Neural cell (in vitro differentiated cells): ENCODE results near the gene MYOZ2. TPM values are rescaled to one million over a fixed set of nuclear protein-coding genes. Genes with fewer than 3 reads are reported as not detected.

Experiments
- H2AFZ ChIP-seq: fragments of 200-600, 300-800 bp; sonication (generic), shearing (Covaris generic); 2 replicates; pipeline ENCODE4 v1.6.0; 2014; ENCODE audit warnings: low read depth, mild to moderate bottlenecking, antibody characterized with exemption, low read length, moderate library complexity
- H3F3A ChIP-seq: fragments of 200-600 bp; shearing (Covaris generic); 2 replicates; pipeline ENCODE4 v1.6.1; 2016; ENCODE audit warnings: mild to moderate bottlenecking, moderate library complexity, mixed read lengths, antibody characterized with exemption, low read length; ENCODE audit not compliant: insufficient read depth, poor library complexity, severe bottlenecking
- H3K27ac ChIP-seq: fragments of 200-600, 300-800 bp; sonication (generic), shearing (Covaris generic); 2 replicates; pipeline ENCODE4 v1.5.1; 2014; ENCODE audit warnings: mild to moderate bottlenecking, low read length, moderate library complexity
- H3K27me3 ChIP-seq: fragments of 300-800, 200-600 bp; sonication (generic), shearing (Covaris generic); 2 replicates; pipeline ENCODE4 v1.6.0; 2014; ENCODE audit warnings: mild to moderate bottlenecking, low read depth, low read length, moderate library complexity; ENCODE audit not compliant: insufficient read depth
- H3K36me3 ChIP-seq: fragments of 300-800, 200-600 bp; sonication (generic), shearing (Covaris generic); 2 replicates; pipeline ENCODE4 v1.5.1; 2014; ENCODE audit warnings: mild to moderate bottlenecking, antibody characterized with exemption, low read length, moderate library complexity; ENCODE audit not compliant: insufficient read depth
- H3K4me2 ChIP-seq: fragments of 300-800, 200-600 bp; sonication (generic), shearing (Covaris generic); 2 replicates; pipeline ENCODE4 v1.6.0; 2014; ENCODE audit warnings: mild to moderate bottlenecking, low read length
- H3K4me3 ChIP-seq: fragments of 300-800, 200-600 bp; sonication (generic), shearing (Covaris generic); 2 replicates; pipeline ENCODE4 v1.5.1; 2014; ENCODE audit warnings: mild to moderate bottlenecking, low read length, moderate library complexity
- H3K79me2 ChIP-seq: fragments of 200-600 bp; shearing (Covaris generic); replicated peaks from 2 replicates; pipeline ENCODE4 v1.6.0; 2014; ENCODE audit warnings: mild to moderate bottlenecking, low read length, moderate library complexity; ENCODE audit not compliant: insufficient read depth
- H3K9ac ChIP-seq: fragments of 300-800, 200-600 bp; sonication (generic), shearing (Covaris generic); 2 replicates; pipeline ENCODE4 v1.6.1; 2016; ENCODE audit warnings: mild to moderate bottlenecking, low read length, mixed read lengths
- H3K9me2 ChIP-seq: fragments of 200-600 bp; shearing (Covaris generic); 2 replicates; pipeline ENCODE4 v1.6.1; 2016; ENCODE audit warnings: mild to moderate bottlenecking, low read length, mixed read lengths; ENCODE audit not compliant: insufficient read depth
- H3K9me3 ChIP-seq: fragments of 200-600, 300-800 bp; sonication (generic), shearing (Covaris generic); 2 replicates; pipeline ENCODE4 v1.6.1; 2016; ENCODE audit warnings: mild to moderate bottlenecking, mixed run types, low read length, moderate library complexity, mixed read lengths
- H4K20me1 ChIP-seq: fragments of 200-600 bp; shearing (Covaris generic); 2 replicates; pipeline ENCODE4 v1.6.1; 2016; ENCODE audit warnings: mild to moderate bottlenecking, mixed run types; ENCODE audit not compliant: insufficient read depth
- EP300 ChIP-seq: fragments of 450-650 bp; conservative IDR thresholded peaks from 2 replicates; pipeline ENCODE4 v1.6.1; 2014; ENCODE audit warnings: antibody characterized with exemption, mild to moderate bottlenecking, moderate library complexity; ENCODE audit not compliant: poor library complexity, severe bottlenecking
- EZH2 ChIP-seq: fragments of 200-600, 300-800 bp; shearing (Covaris generic), sonication (generic); IDR thresholded peaks from 2 replicates; pipeline ENCODE4 v1.6.1; 2014; ENCODE audit warnings: antibody characterized with exemption, low read length, borderline replicate concordance, mild to moderate bottlenecking; ENCODE audit not compliant: insufficient read depth, poor library complexity, severe bottlenecking
- MXI1 ChIP-seq: fragments of 450-650 bp; conservative IDR thresholded peaks from 2 replicates; pipeline ENCODE4 v1.6.1; 2014; ENCODE audit warnings: antibody characterized with exemption, mild to moderate bottlenecking; ENCODE audit not compliant: poor library complexity, severe bottlenecking
- POLR2AphosphoS5 ChIP-seq: IDR thresholded peaks from 2 replicates; pipeline ENCODE4 v1.6.1; 2012
- RAD21 ChIP-seq: fragments of 450-650 bp; conservative IDR thresholded peaks from 2 replicates; pipeline ENCODE4 v1.6.1; 2014; ENCODE audit warnings: antibody characterized with exemption, mild to moderate bottlenecking, moderate library complexity
- SMC3 ChIP-seq: fragments of 450-650 bp; conservative IDR thresholded peaks from 2 replicates; pipeline ENCODE4 v1.6.1; 2014; ENCODE audit warnings: antibody characterized with exemption, mild to moderate bottlenecking, moderate library complexity; ENCODE audit not compliant: poor library complexity
- TAF1 ChIP-seq: IDR thresholded peaks from 2 replicates; pipeline ENCODE4 v1.6.1; 2012; ENCODE audit warnings: low read depth
- polyA plus RNA-seq: library from polyadenylated mRNA; depleted of rRNA; stranded (reverse); fragments of >200 nt; gene quantifications from 2 replicates; pipeline ENCODE4 v1.2.3, GENCODE V29; 2014
- TF ChIP-seq, protein P1 (sequence below): fragments of 450-650 bp; IDR thresholded peaks from 2 replicates; pipeline ENCODE4 v1.5.1; 2014; ENCODE audit warnings: antibody characterized with exemption, mild to moderate bottlenecking, moderate library complexity; ENCODE audit not compliant: poor library complexity, severe bottlenecking
- TF ChIP-seq, protein P2 (sequence below): IDR thresholded peaks from 2 replicates; pipeline ENCODE4 v1.6.1; 2012; ENCODE audit warnings: borderline replicate concordance

Gene MYOZ2
- polyA plus RNA-seq, 1 donor from 2014 or later, result not detected

DNA sequence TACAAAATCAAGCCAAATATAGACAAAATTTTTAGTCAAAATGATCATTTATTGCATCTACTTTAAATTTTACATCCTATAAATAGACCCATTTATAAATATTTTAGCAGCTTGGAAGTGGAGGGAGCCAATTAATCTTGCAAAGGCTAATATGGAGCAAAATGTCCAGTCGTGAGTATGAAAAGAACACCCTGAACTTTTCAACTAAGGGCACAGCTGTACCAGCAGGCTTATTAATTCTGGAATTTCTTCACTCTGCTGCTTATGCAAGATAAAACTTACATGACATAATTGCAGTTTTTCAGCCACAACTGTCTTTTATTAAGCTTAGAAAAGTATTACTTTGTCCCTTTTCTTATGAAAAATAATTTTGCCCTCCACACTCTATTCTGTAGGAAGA lies 54.0 kb downstream of the MYOZ2 start:
- no peaks in the 10 kb centered on the region for H3K79me2 ChIP-seq
- no peaks in the 10 kb centered on the region for H3K9me2 ChIP-seq
- H4K20me1 ChIP-seq, result no peaks in the 10 kb centered on the region
- H3K9ac ChIP-seq, result no peak overlapping the region
- TF ChIP-seq EZH2 (no peak), EP300 (no peak), SMC3 (no peak), TAF1 (no peak), POLR2AphosphoS5 (no peak)
- TF ChIP-seq, protein P1, sequence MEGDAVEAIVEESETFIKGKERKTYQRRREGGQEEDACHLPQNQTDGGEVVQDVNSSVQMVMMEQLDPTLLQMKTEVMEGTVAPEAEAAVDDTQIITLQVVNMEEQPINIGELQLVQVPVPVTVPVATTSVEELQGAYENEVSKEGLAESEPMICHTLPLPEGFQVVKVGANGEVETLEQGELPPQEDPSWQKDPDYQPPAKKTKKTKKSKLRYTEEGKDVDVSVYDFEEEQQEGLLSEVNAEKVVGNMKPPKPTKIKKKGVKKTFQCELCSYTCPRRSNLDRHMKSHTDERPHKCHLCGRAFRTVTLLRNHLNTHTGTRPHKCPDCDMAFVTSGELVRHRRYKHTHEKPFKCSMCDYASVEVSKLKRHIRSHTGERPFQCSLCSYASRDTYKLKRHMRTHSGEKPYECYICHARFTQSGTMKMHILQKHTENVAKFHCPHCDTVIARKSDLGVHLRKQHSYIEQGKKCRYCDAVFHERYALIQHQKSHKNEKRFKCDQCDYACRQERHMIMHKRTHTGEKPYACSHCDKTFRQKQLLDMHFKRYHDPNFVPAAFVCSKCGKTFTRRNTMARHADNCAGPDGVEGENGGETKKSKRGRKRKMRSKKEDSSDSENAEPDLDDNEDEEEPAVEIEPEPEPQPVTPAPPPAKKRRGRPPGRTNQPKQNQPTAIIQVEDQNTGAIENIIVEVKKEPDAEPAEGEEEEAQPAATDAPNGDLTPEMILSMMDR, result no peak
- TF ChIP-seq, protein P2, sequence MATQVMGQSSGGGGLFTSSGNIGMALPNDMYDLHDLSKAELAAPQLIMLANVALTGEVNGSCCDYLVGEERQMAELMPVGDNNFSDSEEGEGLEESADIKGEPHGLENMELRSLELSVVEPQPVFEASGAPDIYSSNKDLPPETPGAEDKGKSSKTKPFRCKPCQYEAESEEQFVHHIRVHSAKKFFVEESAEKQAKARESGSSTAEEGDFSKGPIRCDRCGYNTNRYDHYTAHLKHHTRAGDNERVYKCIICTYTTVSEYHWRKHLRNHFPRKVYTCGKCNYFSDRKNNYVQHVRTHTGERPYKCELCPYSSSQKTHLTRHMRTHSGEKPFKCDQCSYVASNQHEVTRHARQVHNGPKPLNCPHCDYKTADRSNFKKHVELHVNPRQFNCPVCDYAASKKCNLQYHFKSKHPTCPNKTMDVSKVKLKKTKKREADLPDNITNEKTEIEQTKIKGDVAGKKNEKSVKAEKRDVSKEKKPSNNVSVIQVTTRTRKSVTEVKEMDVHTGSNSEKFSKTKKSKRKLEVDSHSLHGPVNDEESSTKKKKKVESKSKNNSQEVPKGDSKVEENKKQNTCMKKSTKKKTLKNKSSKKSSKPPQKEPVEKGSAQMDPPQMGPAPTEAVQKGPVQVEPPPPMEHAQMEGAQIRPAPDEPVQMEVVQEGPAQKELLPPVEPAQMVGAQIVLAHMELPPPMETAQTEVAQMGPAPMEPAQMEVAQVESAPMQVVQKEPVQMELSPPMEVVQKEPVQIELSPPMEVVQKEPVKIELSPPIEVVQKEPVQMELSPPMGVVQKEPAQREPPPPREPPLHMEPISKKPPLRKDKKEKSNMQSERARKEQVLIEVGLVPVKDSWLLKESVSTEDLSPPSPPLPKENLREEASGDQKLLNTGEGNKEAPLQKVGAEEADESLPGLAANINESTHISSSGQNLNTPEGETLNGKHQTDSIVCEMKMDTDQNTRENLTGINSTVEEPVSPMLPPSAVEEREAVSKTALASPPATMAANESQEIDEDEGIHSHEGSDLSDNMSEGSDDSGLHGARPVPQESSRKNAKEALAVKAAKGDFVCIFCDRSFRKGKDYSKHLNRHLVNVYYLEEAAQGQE, result no peak
- H3K27me3 ChIP-seq, result no peaks in the 10 kb centered on the region
- H3F3A ChIP-seq, result no peaks in the 10 kb centered on the region
- no peak overlapping the region for H3K4me2 ChIP-seq
- no peaks in the 10 kb centered on the region for H3K36me3 ChIP-seq
- H2AFZ ChIP-seq, result no peak overlapping the region
- no peaks in the 10 kb centered on the region for H3K9me3 ChIP-seq
- no peak overlapping the region for H3K27ac ChIP-seq
- H3K4me3 ChIP-seq, result no peak overlapping the region

DNA sequence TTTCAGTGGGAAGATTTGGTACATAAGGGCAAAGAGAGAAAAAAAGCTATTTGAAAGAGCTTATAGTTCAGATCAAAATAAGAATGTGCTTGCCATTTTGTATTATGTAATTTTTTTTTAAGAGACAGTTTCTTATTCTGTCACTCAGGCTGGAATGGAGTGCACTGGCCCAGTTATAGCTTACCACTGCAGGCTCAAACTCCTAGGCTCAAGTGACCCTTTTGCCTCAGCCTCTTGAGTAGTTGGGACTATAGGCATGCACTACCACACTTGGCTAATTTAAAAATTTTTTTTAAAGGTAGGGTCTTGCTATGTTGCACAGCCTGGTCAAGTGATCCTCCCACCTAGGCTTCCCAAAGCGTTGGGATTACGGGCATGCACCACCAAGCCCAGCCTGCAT lies 54.7 kb downstream of the MYOZ2 start:
- Histone ChIP-seq H3K79me2 (no peaks in the 10 kb centered on the region), H3K9me2 (no peaks in the 10 kb centered on the region), H3F3A (no peaks in the 10 kb centered on the region), H3K4me2 (no peak overlapping the region), H3K36me3 (no peaks in the 10 kb centered on the region), H3K9me3 (no peaks in the 10 kb centered on the region), H3K4me3 (no peak overlapping the region), H2AFZ (no peak overlapping the region), H3K27ac (no peak overlapping the region), H3K9ac (no peak overlapping the region), H4K20me1 (no peaks in the 10 kb centered on the region), H3K27me3 (no peaks in the 10 kb centered on the region)
- TF ChIP-seq TAF1, result no peak
- TF ChIP-seq, protein P1, result no peak
- no peak for TF ChIP-seq MXI1
- no peak for TF ChIP-seq EZH2
- TF ChIP-seq SMC3, result no peak
- TF ChIP-seq POLR2AphosphoS5, result no peak
- TF ChIP-seq, protein P2, result no peak
- TF ChIP-seq EP300, result no peak
- TF ChIP-seq RAD21, result no peak
